Caco-2 (cell line): ENCODE results near the gene TMEM97. TPM values are rescaled to one million over a fixed set of nuclear protein-coding genes. Genes with fewer than 3 reads are reported as not detected.
"Not testable (repeated sequence)": the region's sequence is repeated elsewhere in the genome, so short reads cannot be mapped to it uniquely, and the experiment has no call there.

Experiments used
- BruUV-seq: library from RNA; stranded (reverse); fragments of 400-500 nt; replicated peaks from 2 replicates; lab custom pipeline; 2021; lab: Mats Ljungman, UMichigan
- CTCF ChIA-PET: fragments of 300-600 bp; sonication (Branson Sonifier 250); formaldehyde crosslinking; loops from one replicate; lab custom pipeline; 2022; ENCODE audit warnings: antibody characterized with exemption; lab: Charles Lee
- POLR2A ChIA-PET: fragments of 300-600 bp; sonication (Branson Sonifier 250); formaldehyde crosslinking; loops from one replicate; lab custom pipeline; 2022; ENCODE audit warnings: antibody characterized with exemption; lab: Charles Lee
- DNase-seq, 2 experiments: peaks; one replicate each; pipeline versions ENCODE4 v3.0.0 to v3.0.0-alpha.2; 2020 to 2022
- H3K27me3 ChIP-seq: replicated peaks from 2 replicates; pipeline ENCODE4 v1.6.0; 2011; ENCODE audit warnings: low read length; ENCODE audit not compliant: control insufficient read depth, insufficient read depth
- H3K36me3 ChIP-seq: 2 replicates; pipeline ENCODE4 v1.5.1; 2011; ENCODE audit warnings: low read length; ENCODE audit not compliant: control insufficient read depth, insufficient read depth
- H3K4me1 ChIP-seq: fragments of 250-450 bp; sonication (Bioruptor Pico); 2 replicates; pipeline ENCODE4 v1.5.1; 2020; ENCODE audit warnings: mild to moderate bottlenecking
- H3K4me3 ChIP-seq: 2 replicates; pipeline ENCODE4 v1.5.1; 2011; ENCODE audit warnings: low read depth, mild to moderate bottlenecking, control low read depth, low read length
- H3K9me3 ChIP-seq: fragments of 250-450 bp; sonication (Bioruptor Pico); 2 replicates; pipeline ENCODE4 v1.5.1; 2020; ENCODE audit warnings: mild to moderate bottlenecking, moderate library complexity
- H3K27ac Mint-ChIP-seq: one replicate; pipeline ENCODE4 v1.8.0; 2022; ENCODE audit warnings: mixed read lengths; ENCODE audit not compliant: unreplicated experiment
- H3K27me3 Mint-ChIP-seq: one replicate; pipeline ENCODE4 v1.8.0; 2022; ENCODE audit warnings: mixed read lengths; ENCODE audit not compliant: insufficient read depth, unreplicated experiment
- H3K36me3 Mint-ChIP-seq: one replicate; pipeline ENCODE4 v1.8.0; 2022; ENCODE audit warnings: mild to moderate bottlenecking, mixed read lengths; ENCODE audit not compliant: insufficient read depth, unreplicated experiment
- H3K4me1 Mint-ChIP-seq: one replicate; pipeline ENCODE4 v1.8.0; 2022; ENCODE audit warnings: low read depth, mixed read lengths; ENCODE audit not compliant: unreplicated experiment
- H3K4me3 Mint-ChIP-seq: one replicate; pipeline ENCODE4 v1.8.0; 2022; ENCODE audit warnings: mild to moderate bottlenecking, moderate library complexity, mixed read lengths; ENCODE audit not compliant: unreplicated experiment
- H3K9me3 Mint-ChIP-seq: one replicate; pipeline ENCODE4 v1.8.0; 2022; ENCODE audit warnings: mixed read lengths; ENCODE audit not compliant: unreplicated experiment
- intact Hi-C: fragments of 100-400 bp; cut with micrococcal nuclease; formaldehyde crosslinking; loops from one replicate; pipeline ENCODE4 v1.10.0; 2022; ENCODE audit not compliant: unreplicated experiment
- total RNA-seq: library from RNA; stranded (reverse); gene quantifications from 2 replicates; pipeline ENCODE4 v1.2.3, GENCODE V29; 2022
- TF ChIP-seq, protein P1 (sequence below), 2 experiments: fragments of 200-600 bp in 1 of 2; IDR thresholded peaks; 1 replicate in 1 of 2; 2 replicates in 1 of 2; pipeline versions ENCODE4 v1.5.1 to v1.8.0; 2011 to 2022; ENCODE audit warnings: antibody characterized with exemption in 1 of 2, control low read depth in 1 of 2, inconsistent platforms in 1 of 2, low read depth in 1 of 2, low read length in 1 of 2, mild to moderate bottlenecking in 1 of 2, moderate library complexity in 1 of 2; ENCODE audit not compliant: insufficient read depth in 1 of 2, severe bottlenecking in 1 of 2, unreplicated experiment in 1 of 2

The TMEM97 gene
- total RNA-seq, 1 experiment from 2014 or later, result 342 TPM

GRCh38 chr17:28290703-28291102 is 28.3 kb upstream of the TMEM97 start:
- H3K4me3 Mint-ChIP-seq, result no peak overlapping the region
- H3K9me3 ChIP-seq, result no peaks in the 10 kb centered on the region
- no peaks in the 10 kb centered on the region for H3K36me3 ChIP-seq
- H3K9me3 Mint-ChIP-seq, result no peaks in the 10 kb centered on the region
- intact Hi-C loops, result no loop called here
- no peak overlapping the region for H3K4me3 ChIP-seq
- peaks cover 7% of the 10 kb centered on the region for H3K27me3 Mint-ChIP-seq
- CTCF ChIA-PET, result interaction anchor here (0.9 kb wide), 1 partner anchor 39 kb away, joined by 5 read pairs; no protein-coding TSS in a partner anchor
- POLR2A ChIA-PET, result interaction anchor here (0.8 kb wide), 1 partner anchor 45 kb away, joined by 4 read pairs; the partner anchor contains the start of gene TNFAIP1
- H3K4me1 ChIP-seq, result peaks cover 19% of the 10 kb centered on the region
- no peaks in the 10 kb centered on the region for H3K36me3 Mint-ChIP-seq
- TF ChIP-seq, protein P1, sequence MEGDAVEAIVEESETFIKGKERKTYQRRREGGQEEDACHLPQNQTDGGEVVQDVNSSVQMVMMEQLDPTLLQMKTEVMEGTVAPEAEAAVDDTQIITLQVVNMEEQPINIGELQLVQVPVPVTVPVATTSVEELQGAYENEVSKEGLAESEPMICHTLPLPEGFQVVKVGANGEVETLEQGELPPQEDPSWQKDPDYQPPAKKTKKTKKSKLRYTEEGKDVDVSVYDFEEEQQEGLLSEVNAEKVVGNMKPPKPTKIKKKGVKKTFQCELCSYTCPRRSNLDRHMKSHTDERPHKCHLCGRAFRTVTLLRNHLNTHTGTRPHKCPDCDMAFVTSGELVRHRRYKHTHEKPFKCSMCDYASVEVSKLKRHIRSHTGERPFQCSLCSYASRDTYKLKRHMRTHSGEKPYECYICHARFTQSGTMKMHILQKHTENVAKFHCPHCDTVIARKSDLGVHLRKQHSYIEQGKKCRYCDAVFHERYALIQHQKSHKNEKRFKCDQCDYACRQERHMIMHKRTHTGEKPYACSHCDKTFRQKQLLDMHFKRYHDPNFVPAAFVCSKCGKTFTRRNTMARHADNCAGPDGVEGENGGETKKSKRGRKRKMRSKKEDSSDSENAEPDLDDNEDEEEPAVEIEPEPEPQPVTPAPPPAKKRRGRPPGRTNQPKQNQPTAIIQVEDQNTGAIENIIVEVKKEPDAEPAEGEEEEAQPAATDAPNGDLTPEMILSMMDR (IDR thresholded peaks at IDR 0.05; ENCODE audit: insufficient read depth in 1 of 2, low read depth in 1 of 2, low read length in 1 of 2, severe bottlenecking in 1 of 2, unreplicated experiment in 1 of 2), result no peak
- DNase-seq, result no peak
- no peaks in the 10 kb centered on the region for H3K27me3 ChIP-seq
- BruUV-seq, result no TSS peak
- H3K27ac Mint-ChIP-seq, result no peak overlapping the region
- peaks cover 15% of the 10 kb centered on the region for H3K4me1 Mint-ChIP-seq

- Mint-ChIP-seq H3K27ac (no peak overlapping the region), H3K27me3 (peaks cover 8% of the 10 kb centered on the region)
- CTCF ChIA-PET, result no interaction called here
Observed at GRCh38 chr17:28291780-28292330, 27.1 kb upstream of the TMEM97 start.

GRCh38 chr17:28292878-28293277 is 26.1 kb upstream of the TMEM97 start:
- BruUV-seq, POLR2A ChIA-PET, H3K27me3 Mint-ChIP-seq, H3K4me3 Mint-ChIP-seq, H3K9me3 Mint-ChIP-seq, H3K36me3 Mint-ChIP-seq, DNase-seq, H3K4me3 ChIP-seq, H3K27me3 ChIP-seq, H3K36me3 ChIP-seq, H3K9me3 ChIP-seq, CTCF ChIA-PET, H3K27ac Mint-ChIP-seq, intact Hi-C loops: not testable (repeated sequence)
- H3K4me1 ChIP-seq, result peaks cover 19% of the 10 kb centered on the region
- H3K4me1 Mint-ChIP-seq, result peaks cover 15% of the 10 kb centered on the region

More at GRCh38 chr17:28291780-28292330, 27.1 kb upstream of the TMEM97 start:
- H3K36me3 Mint-ChIP-seq, result no peaks in the 10 kb centered on the region
- no TSS peak for BruUV-seq
- Histone ChIP-seq H3K36me3 (no peaks in the 10 kb centered on the region), H3K4me3 (no peak overlapping the region), H3K9me3 (no peaks in the 10 kb centered on the region), H3K4me1 (peaks cover 19% of the 10 kb centered on the region), H3K27me3 (no peaks in the 10 kb centered on the region)
- TF ChIP-seq, protein P1 (IDR thresholded peaks at IDR 0.05; ENCODE audit: insufficient read depth in 1 of 2, low read depth in 1 of 2, low read length in 1 of 2, severe bottlenecking in 1 of 2, unreplicated experiment in 1 of 2), result no peak
- H3K4me1 Mint-ChIP-seq, result peaks cover 15% of the 10 kb centered on the region
- intact Hi-C loops, result no loop called here
- DNase-seq, result no peak
- POLR2A ChIA-PET, result no interaction called here
- no peaks in the 10 kb centered on the region for H3K9me3 Mint-ChIP-seq
- no peak overlapping the region for H3K4me3 Mint-ChIP-seq
